Central memory CD8-positive, alpha-beta T cell (primary cell): ENCODE measurements around the gene GNLY.

Source experiments
- ATAC-seq: fragments of 150-1000 bp; cut with Tn5 transposase; replicated peaks from 2 replicates; pipeline ENCODE4 v1.10.0; 2022; ENCODE audit warnings: mild to moderate bottlenecking, moderate FRiP score, moderate number of reproducible peaks; ENCODE audit not compliant: poor library complexity, severe bottlenecking; ENCODE audit errors: extremely low read depth
- DNase-seq, 2 donors: peaks; one replicate each; pipeline ENCODE4 v3.0.0; 2021; ENCODE audit warnings: low spot score in 2 of 2
- H3K27ac Mint-ChIP-seq: one replicate; pipeline ENCODE4 v1.8.0; 2022; ENCODE audit warnings: low read depth, mild to moderate bottlenecking, moderate library complexity, mixed read lengths
- H3K27me3 Mint-ChIP-seq: one replicate; pipeline ENCODE4 v1.8.0; 2022; ENCODE audit warnings: mixed read lengths
- H3K36me3 Mint-ChIP-seq: one replicate; pipeline ENCODE4 v1.8.0; 2022; ENCODE audit warnings: mild to moderate bottlenecking, moderate library complexity, mixed read lengths; ENCODE audit not compliant: insufficient read depth
- H3K4me1 Mint-ChIP-seq: one replicate; pipeline ENCODE4 v1.8.0; 2022; ENCODE audit warnings: mixed read lengths
- H3K4me3 Mint-ChIP-seq: one replicate; pipeline ENCODE4 v1.8.0; 2022; ENCODE audit warnings: mild to moderate bottlenecking, moderate library complexity, mixed read lengths
- H3K9me3 Mint-ChIP-seq: one replicate; pipeline ENCODE4 v1.8.0; 2022; ENCODE audit warnings: mixed read lengths

The GNLY gene

GRCh38 chr2:85681372-85681763 is 12.8 kb upstream of the GNLY start:
- no peaks in the 10 kb centered on the region for H3K9me3 Mint-ChIP-seq
- ATAC-seq = no peak
- no peaks in the 10 kb centered on the region for H3K36me3 Mint-ChIP-seq
- H3K27me3 Mint-ChIP-seq = no peaks in the 10 kb centered on the region
- peaks cover 4% of the 10 kb centered on the region for H3K4me1 Mint-ChIP-seq
- peak overlapping the region; percentile 30 for H3K27ac Mint-ChIP-seq
- H3K4me3 Mint-ChIP-seq = peak overlapping the region; percentile 50
- DNase-seq = no peak

- H3K36me3 Mint-ChIP-seq = no peaks in the 10 kb centered on the region
- H3K4me1 Mint-ChIP-seq = peaks cover 4% of the 10 kb centered on the region
- no peaks in the 10 kb centered on the region for H3K27me3 Mint-ChIP-seq
- H3K4me3 Mint-ChIP-seq = peak overlapping the region; percentile 50
- no peaks in the 10 kb centered on the region for H3K9me3 Mint-ChIP-seq
- peak overlapping the region; percentile 30 for H3K27ac Mint-ChIP-seq
- DNase-seq (no peak), ATAC-seq (no peak)
Measured at GRCh38 chr2:85681776-85682175, 12.4 kb upstream of the GNLY start.

GRCh38 chr2:85682378-85682777 is 11.8 kb upstream of the GNLY start:
- Mint-ChIP-seq H3K9me3 (no peaks in the 10 kb centered on the region), H3K4me3 (no peak overlapping the region), H3K36me3 (no peaks in the 10 kb centered on the region), H3K4me1 (peaks cover 4% of the 10 kb centered on the region), H3K27me3 (no peaks in the 10 kb centered on the region), H3K27ac (no peak overlapping the region)
- ATAC-seq = no peak
- no peak for DNase-seq

GRCh38 chr2:85684380-85684779 is 9.8 kb upstream of the GNLY start:
- Mint-ChIP-seq H3K27me3 (no peaks in the 10 kb centered on the region), H3K36me3 (no peaks in the 10 kb centered on the region), H3K4me1 (peaks cover 4% of the 10 kb centered on the region), H3K27ac (no peak overlapping the region), H3K9me3 (no peaks in the 10 kb centered on the region), H3K4me3 (no peak overlapping the region)
- no peak for DNase-seq
- peak; percentile 6 for ATAC-seq

GRCh38 chr2:85684806-85685205 is 9.4 kb upstream of the GNLY start:
- no peak for DNase-seq
- ATAC-seq = peak; percentile 52
- no peaks in the 10 kb centered on the region for H3K27me3 Mint-ChIP-seq
- H3K27ac Mint-ChIP-seq = no peak overlapping the region
- H3K9me3 Mint-ChIP-seq = no peaks in the 10 kb centered on the region
- peaks cover 4% of the 10 kb centered on the region for H3K4me1 Mint-ChIP-seq
- H3K4me3 Mint-ChIP-seq = no peak overlapping the region
- H3K36me3 Mint-ChIP-seq = no peaks in the 10 kb centered on the region

- ATAC-seq = no peak
- Mint-ChIP-seq H3K4me1 (no peaks in the 10 kb centered on the region), H3K4me3 (no peak overlapping the region), H3K9me3 (no peaks in the 10 kb centered on the region), H3K27me3 (no peaks in the 10 kb centered on the region), H3K36me3 (peaks cover 6% of the 10 kb centered on the region), H3K27ac (no peak overlapping the region)
- no peak for DNase-seq
Measured at GRCh38 chr2:85690932-85691331, 3.2 kb upstream of the GNLY start.

GRCh38 chr2:85692039-85692645 is 2.0 kb upstream of the GNLY start:
- no peak overlapping the region for H3K27ac Mint-ChIP-seq
- no peaks in the 10 kb centered on the region for H3K27me3 Mint-ChIP-seq
- H3K9me3 Mint-ChIP-seq = no peaks in the 10 kb centered on the region
- peaks cover 12% of the 10 kb centered on the region for H3K36me3 Mint-ChIP-seq
- no peaks in the 10 kb centered on the region for H3K4me1 Mint-ChIP-seq
- no peak overlapping the region for H3K4me3 Mint-ChIP-seq
- ATAC-seq = no peak
- no peak for DNase-seq

- peak overlapping the region; percentile 75 for H3K4me3 Mint-ChIP-seq
- peaks cover 26% of the 10 kb centered on the region for H3K36me3 Mint-ChIP-seq
- H3K9me3 Mint-ChIP-seq = no peaks in the 10 kb centered on the region
- DNase-seq = no peak
- H3K4me1 Mint-ChIP-seq = no peaks in the 10 kb centered on the region
- no peak for ATAC-seq
- no peaks in the 10 kb centered on the region for H3K27me3 Mint-ChIP-seq
- peak overlapping the region; percentile 69 for H3K27ac Mint-ChIP-seq
Measured at GRCh38 chr2:85695121-85695520, 963 bp downstream of the GNLY start.

GRCh38 chr2:85695691-85696668 is 1.8 kb downstream of the GNLY start:
- peaks cover 26% of the 10 kb centered on the region for H3K36me3 Mint-ChIP-seq
- H3K27me3 Mint-ChIP-seq = no peaks in the 10 kb centered on the region
- H3K27ac Mint-ChIP-seq = peak overlapping the region; percentile 69
- no peaks in the 10 kb centered on the region for H3K4me1 Mint-ChIP-seq
- peak overlapping the region; percentile 75 for H3K4me3 Mint-ChIP-seq
- DNase-seq = no peak
- ATAC-seq = no peak
- no peaks in the 10 kb centered on the region for H3K9me3 Mint-ChIP-seq

GRCh38 chr2:85697096-85697495 is 2.9 kb downstream of the GNLY start:
- Mint-ChIP-seq H3K4me1 (no peaks in the 10 kb centered on the region), H3K4me3 (peak overlapping the region; percentile 75), H3K9me3 (no peaks in the 10 kb centered on the region), H3K27ac (peak overlapping the region; percentile 38), H3K36me3 (peaks cover 26% of the 10 kb centered on the region), H3K27me3 (no peaks in the 10 kb centered on the region)
- ATAC-seq (no peak), DNase-seq (no peak)

GRCh38 chr2:85697716-85698115 is 3.6 kb downstream of the GNLY start:
- Mint-ChIP-seq H3K36me3 (peaks cover 26% of the 10 kb centered on the region), H3K9me3 (no peaks in the 10 kb centered on the region), H3K4me3 (peak overlapping the region; percentile 75), H3K4me1 (no peaks in the 10 kb centered on the region), H3K27ac (peak overlapping the region; percentile 38), H3K27me3 (no peaks in the 10 kb centered on the region)
- DNase-seq (no peak), ATAC-seq (no peak)

- H3K36me3 Mint-ChIP-seq = peaks cover 26% of the 10 kb centered on the region
- H3K4me1 Mint-ChIP-seq = no peaks in the 10 kb centered on the region
- no peaks in the 10 kb centered on the region for H3K9me3 Mint-ChIP-seq
- DNase-seq = no peak
- H3K27ac Mint-ChIP-seq = no peak overlapping the region
- peak overlapping the region; percentile 75 for H3K4me3 Mint-ChIP-seq
- no peaks in the 10 kb centered on the region for H3K27me3 Mint-ChIP-seq
- no peak for ATAC-seq
Measured at GRCh38 chr2:85698184-85698879, 4.2 kb downstream of the GNLY start.
